Endothelial cell of umbilical vein (primary cell): Measurements from ENCODE around the gene LHX3. TPM values are rescaled to one million over a fixed set of nuclear protein-coding genes. Genes with fewer than 3 reads are reported as not detected.

ENCODE experiments used
- BruUV-seq: library from RNA; stranded (reverse); fragments of 400-500 nt; replicated peaks from 2 replicates; lab custom pipeline; 2021; lab: Mats Ljungman, UMichigan
- CTCF ChIA-PET: fragments of 300-600, 350-600 bp; sonication (Branson Sonifier 250); formaldehyde crosslinking; loops from one replicate; lab custom pipeline; 2021; ENCODE audit warnings: antibody characterized with exemption, inconsistent platforms; lab: Charles Lee
- POLR2A ChIA-PET: fragments of 300-600, 350-600 bp; sonication (Branson Sonifier 250); formaldehyde crosslinking; loops from one replicate; lab custom pipeline; 2021; ENCODE audit warnings: antibody characterized with exemption, inconsistent platforms; lab: Charles Lee
- DNase-seq: peaks from one replicate; pipeline ENCODE4 v3.0.0-alpha.2; 2011; ENCODE audit warnings: low read depth, low spot score
- FAIRE-seq: peaks from 2 replicates; lab custom pipeline; 2011; peaks lifted over from hg19 to GRCh38; lab: Jason Lieb, UNC
- H2AFZ ChIP-seq: 2 replicates; pipeline ENCODE4 v1.6.0; 2012; ENCODE audit warnings: low read depth, low read length, control low read depth, inconsistent platforms
- H3K27ac ChIP-seq: 2 replicates; pipeline ENCODE4 v1.5.1; 2011; ENCODE audit warnings: low read depth, mild to moderate bottlenecking, control low read depth, low read length, moderate library complexity; ENCODE audit not compliant: insufficient read depth
- H3K27me3 ChIP-seq, 2 experiments: 2 replicates each; pipeline versions ENCODE4 v1.6.0 to v1.6.1; 2011; ENCODE audit warnings: low read length in 2 of 2, mixed read lengths in 1 of 2; ENCODE audit not compliant: control insufficient read depth in 2 of 2, insufficient read depth in 2 of 2
- H3K36me3 ChIP-seq, 2 experiments: 2 replicates in 1 of 2; 3 replicates in 1 of 2; pipeline ENCODE4 v1.5.1; 2011; ENCODE audit warnings: low read length in 2 of 2, mild to moderate bottlenecking in 1 of 2, moderate library complexity in 1 of 2; ENCODE audit not compliant: control insufficient read depth in 2 of 2, insufficient read depth in 2 of 2; ENCODE audit errors: extremely low read depth in 1 of 2
- H3K4me1 ChIP-seq: 3 replicates; pipeline ENCODE4 v1.5.1; 2011; ENCODE audit warnings: mild to moderate bottlenecking, low read length; ENCODE audit not compliant: control insufficient read depth, insufficient read depth; ENCODE audit errors: extremely low read depth
- H3K4me2 ChIP-seq: 2 replicates; pipeline ENCODE4 v1.6.1; 2011; ENCODE audit warnings: low read length, control low read depth, mixed read lengths; ENCODE audit not compliant: insufficient read depth
- H3K4me3 ChIP-seq, 3 experiments: fragments of 200-600 bp in 1 of 3; sonication (generic), shearing (Covaris generic) in 1 of 3; replicated peaks in 1 of 3; 2 replicates each; pipeline ENCODE4 v1.5.1; 2011 to 2016; ENCODE audit warnings: control low read depth in 3 of 3, low read length in 3 of 3, mild to moderate bottlenecking in 2 of 3, inconsistent platforms in 1 of 3, low read depth in 1 of 3, moderate library complexity in 1 of 3; ENCODE audit not compliant: insufficient read depth in 1 of 3
- H3K79me2 ChIP-seq: 2 replicates; pipeline ENCODE4 v1.6.0; 2012; ENCODE audit warnings: low read length, inconsistent platforms; ENCODE audit not compliant: control insufficient read depth, insufficient read depth
- H3K9ac ChIP-seq: replicated peaks from 2 replicates; pipeline ENCODE3; 2011; ENCODE audit warnings: low read length, control low read depth; ENCODE audit not compliant: insufficient read depth; ENCODE audit errors: extremely low read depth
- H3K9me1 ChIP-seq: replicated peaks from 3 replicates; pipeline ENCODE4 v1.6.0; 2011; ENCODE audit warnings: mild to moderate bottlenecking, low read length; ENCODE audit not compliant: control insufficient read depth, insufficient read depth; ENCODE audit errors: extremely low read depth
- H3K9me3 ChIP-seq: replicated peaks from 2 replicates; pipeline ENCODE4 v1.5.1; 2012; ENCODE audit warnings: low read length, inconsistent platforms; ENCODE audit not compliant: control insufficient read depth, insufficient read depth
- H4K20me1 ChIP-seq: replicated peaks from 2 replicates; pipeline ENCODE3; 2011; ENCODE audit warnings: mild to moderate bottlenecking, low read length; ENCODE audit not compliant: control insufficient read depth, insufficient read depth; ENCODE audit errors: extremely low read depth
- CTCF ChIP-seq, 2 donors: IDR thresholded peaks; 1 replicate in 1 of 2; 2 replicates in 1 of 2; pipeline ENCODE4 v1.5.1; 2011; ENCODE audit warnings: low read length in 2 of 2, mild to moderate bottlenecking in 2 of 2, moderate library complexity in 2 of 2, control low read depth in 1 of 2, inconsistent platforms in 1 of 2, low read depth in 1 of 2; ENCODE audit not compliant: insufficient read depth in 1 of 2; ENCODE audit errors: extremely low read depth in 1 of 2
- EZH2 ChIP-seq: IDR thresholded peaks from 2 replicates; pipeline ENCODE4 v1.6.1; 2012; ENCODE audit warnings: borderline replicate concordance, low read depth, mild to moderate bottlenecking, moderate library complexity, low read length, inconsistent platforms; ENCODE audit not compliant: severe bottlenecking
- FOS ChIP-seq: IDR thresholded peaks from 2 replicates; pipeline ENCODE4 v1.6.1; 2011; ENCODE audit warnings: mild to moderate bottlenecking, low read length, moderate library complexity, borderline replicate concordance; ENCODE audit not compliant: insufficient read depth
- JUN ChIP-seq: IDR thresholded peaks from 2 replicates; pipeline ENCODE4 v1.6.1; 2011; ENCODE audit warnings: borderline replicate concordance, low read depth; ENCODE audit not compliant: insufficient read length, insufficient read depth
- MAX ChIP-seq: IDR thresholded peaks from 2 replicates; pipeline ENCODE4 v1.6.1; 2011; ENCODE audit not compliant: insufficient read depth, insufficient read length
- MYC ChIP-seq: IDR thresholded peaks from one replicate; pipeline ENCODE4 v1.6.1; 2011; ENCODE audit warnings: mild to moderate bottlenecking, low read depth, low read length
- POLR2A ChIP-seq: IDR thresholded peaks from 2 replicates; pipeline ENCODE4 v1.6.1; 2012; ENCODE audit warnings: low read depth, mild to moderate bottlenecking, control low read depth, low read length
- POLR2AphosphoS5 ChIP-seq: IDR thresholded peaks from 2 replicates; pipeline ENCODE4 v1.6.1; 2012; ENCODE audit warnings: low read depth, mild to moderate bottlenecking, control low read depth, low read length, moderate library complexity; ENCODE audit not compliant: insufficient read depth
- dilution Hi-C: fragments of 300-500 bp; cut with MboI; formaldehyde crosslinking; loops from one replicate; pipeline ENCODE4 v1.15.0; 2019; ENCODE audit warnings: low sequenced_read_pairs; ENCODE audit not compliant: extremely low pct_ligation_motif_present
- intact Hi-C: fragments of 100-400 bp; cut with micrococcal nuclease; formaldehyde crosslinking; loops from one replicate; pipeline ENCODE4 v1.10.0; 2022
- polyA plus RNA-seq, 4 experiments: library from polyadenylated mRNA; depleted of rRNA in 3 of 4; stranded (reverse) in 3 of 4; unstranded in 1 of 4; fragments of >200 nt; gene quantifications; 2 replicates each; pipeline versions ENCODE4 v1.2.1 to v1.2.3, GENCODE V29; 2011 to 2012; ENCODE audit warnings: missing spikeins in 1 of 4
- total RNA-seq: library from RNA; stranded (reverse); gene quantifications from 2 replicates; pipeline ENCODE4 v1.2.3, GENCODE V29; 2021

Gene LHX3
- total and polyA plus RNA-seq, 2 donors (not counting 3 experiments of a cell fraction or from before 2014, with no cell fraction given) = not detected

- Histone ChIP-seq H3K4me1 (no peaks in the 10 kb centered on the region), H3K4me3 (no peak overlapping the region), H3K79me2 (no peaks in the 10 kb centered on the region), H2AFZ (no peak overlapping the region), H3K9me3 (no peaks in the 10 kb centered on the region), H3K9ac (no peak overlapping the region), H4K20me1 (no peaks in the 10 kb centered on the region), H3K36me3 (no peaks in the 10 kb centered on the region), H3K27ac (no peak overlapping the region), H3K9me1 (no peaks in the 10 kb centered on the region), H3K27me3 (peaks cover 4% of the 10 kb centered on the region in 2 experiments), H3K4me2 (no peak overlapping the region)
- dilution Hi-C loops (no loop called here), intact Hi-C loops (no loop called here)
- CTCF ChIA-PET = interaction anchor here (1.1 kb wide), 1 partner anchor 14 kb away, joined by 4 read pairs; no protein-coding TSS in a partner anchor
- FAIRE-seq (no peak), DNase-seq (no peak)
- no peak for TF ChIP-seq POLR2AphosphoS5
- no peak for TF ChIP-seq EZH2
- TF ChIP-seq JUN = no peak
- no peak for TF ChIP-seq MAX
- no peak for TF ChIP-seq POLR2A
- no peak for TF ChIP-seq MYC
- no peak for TF ChIP-seq FOS
- TF ChIP-seq CTCF (IDR thresholded peaks at IDR 0.05; ENCODE audit: extremely low read depth in 1 of 2, insufficient read depth in 1 of 2, low read depth in 1 of 2, low read length in 2 of 2) = no peak
- no TSS peak for BruUV-seq
- POLR2A ChIA-PET = no interaction called here
These were observed 33.0 kb downstream of the LHX3 start for GRCh38 chr9:136171801-136172411.
